Astrocyte of the cerebellum (primary cell): ENCODE measurements around the gene TRMT11.
"Not testable (repeated sequence)": the region's sequence is repeated elsewhere in the genome, so short reads cannot be mapped to it uniquely, and the experiment has no call there.

Source experiments
- DNase-seq: peaks from one replicate; pipeline ENCODE4 v3.0.0-alpha.2; 2011; ENCODE audit warnings: low read depth
- H3K4me3 ChIP-seq: 2 replicates; pipeline ENCODE4 v1.5.1; 2011; ENCODE audit warnings: mild to moderate bottlenecking, low read depth, low read length, moderate library complexity
- CTCF ChIP-seq: IDR thresholded peaks from 2 replicates; pipeline ENCODE4 v1.5.1; 2012; ENCODE audit warnings: low read length, low read depth, moderate library complexity, mild to moderate bottlenecking; ENCODE audit errors: missing control alignments
- in situ Hi-C: cut with HindIII; loops from 2 replicates; pipeline ENCODE4 v1.10.0; 2017; ENCODE audit warnings: low sequenced_read_pairs

Gene TRMT11

GRCh38 chr6:125962900-125963497 lies 23.3 kb upstream of the TRMT11 start:
- in situ Hi-C loops: loop anchor here (25.0 kb wide), 1 partner anchor 176 kb away; the partner anchor contains the start of gene NCOA7
- no peak overlapping the region for H3K4me3 ChIP-seq
- TF ChIP-seq CTCF: no peak
- DNase-seq: no peak

- in situ Hi-C loops: loop anchor here (25.0 kb wide), 1 partner anchor 177 kb away; the partner anchor contains the start of gene NCOA7
- no peak overlapping the region for H3K4me3 ChIP-seq
- TF ChIP-seq CTCF: no peak
- no peak for DNase-seq
Observed at GRCh38 chr6:125963817-125964216, 22.5 kb upstream of the TRMT11 start.

- DNase-seq: no peak
- TF ChIP-seq CTCF: no peak
- in situ Hi-C loops: loop anchor here (25.0 kb wide), 1 partner anchor 179 kb away; the partner anchor contains the start of gene NCOA7
- H3K4me3 ChIP-seq: no peak overlapping the region
Observed at GRCh38 chr6:125966569-125966968, 19.8 kb upstream of the TRMT11 start.

- no peak overlapping the region for H3K4me3 ChIP-seq
- TF ChIP-seq CTCF: no peak
- in situ Hi-C loops: loop anchor here (25.0 kb wide), 1 partner anchor 181 kb away; the partner anchor contains the start of gene NCOA7
- DNase-seq: no peak
Observed at GRCh38 chr6:125968493-125968892, 17.8 kb upstream of the TRMT11 start.

- no peak overlapping the region for H3K4me3 ChIP-seq
- DNase-seq: no peak
- in situ Hi-C loops: loop anchor here (25.0 kb wide), 1 partner anchor 183 kb away; the partner anchor contains the start of gene NCOA7
- no peak for TF ChIP-seq CTCF
Observed at GRCh38 chr6:125970760-125971159, 15.6 kb upstream of the TRMT11 start.

GRCh38 chr6:125972478-125972877 lies 13.9 kb upstream of the TRMT11 start:
- H3K4me3 ChIP-seq, DNase-seq: not testable (repeated sequence)
- in situ Hi-C loops: loop anchor here (25.0 kb wide), 1 partner anchor 185 kb away; the partner anchor contains the start of gene NCOA7

GRCh38 chr6:125974214-125974866 lies 12.0 kb upstream of the TRMT11 start:
- TF ChIP-seq CTCF: peak; percentile 8
- DNase-seq: peak; percentile 43

More at GRCh38 chr6:125974214-125974866, 12.0 kb upstream of the TRMT11 start:
- in situ Hi-C loops: loop anchor here (25.0 kb wide), 1 partner anchor 187 kb away; the partner anchor contains the start of gene NCOA7
- no peak overlapping the region for H3K4me3 ChIP-seq
